Neural progenitor cell (in vitro differentiated cells): ENCODE data around the gene BRSK2. TPM values are rescaled to one million over a fixed set of nuclear protein-coding genes. Genes with fewer than 3 reads are reported as not detected.

Experiments used
- DNase-seq: peaks from one replicate; pipeline ENCODE4 v3.0.0-alpha.2; 2016; ENCODE audit warnings: low spot score
- H2AFZ ChIP-seq: fragments of 200-600 bp; sonication (generic); replicated peaks from 2 replicates; pipeline ENCODE4 v1.6.1; 2016; ENCODE audit warnings: antibody characterized with exemption
- H3F3A ChIP-seq: fragments of 200-600 bp; sonication (generic); 2 replicates; pipeline ENCODE4 v1.6.1; 2016; ENCODE audit warnings: antibody characterized with exemption, low read depth
- H3K27ac ChIP-seq: fragments of 200-600 bp; sonication (generic); 2 replicates; pipeline ENCODE4 v1.5.1; 2016; ENCODE audit warnings: mild to moderate bottlenecking
- H3K27me3 ChIP-seq: fragments of 200-600 bp; sonication (generic); 2 replicates; pipeline ENCODE4 v1.6.1; 2016; ENCODE audit warnings: mild to moderate bottlenecking, moderate library complexity
- H3K36me3 ChIP-seq: fragments of 200-600 bp; sonication (generic); 2 replicates; pipeline ENCODE4 v1.5.1; 2016
- H3K4me1 ChIP-seq: fragments of 200-600 bp; sonication (generic); 2 replicates; pipeline ENCODE4 v1.6.1; 2016; ENCODE audit warnings: mixed run types
- H3K4me2 ChIP-seq: fragments of 200-600 bp; sonication (generic); 2 replicates; pipeline ENCODE4 v1.6.1; 2016
- H3K4me3 ChIP-seq: fragments of 200-600 bp; sonication (generic); 2 replicates; pipeline ENCODE4 v1.5.1; 2016
- H3K79me2 ChIP-seq: fragments of 200-600 bp; sonication (generic); 2 replicates; pipeline ENCODE4 v1.6.1; 2016; ENCODE audit warnings: low read depth
- H3K9ac ChIP-seq: fragments of 200-600 bp; sonication (generic); 2 replicates; pipeline ENCODE4 v1.6.1; 2016
- H3K9me3 ChIP-seq: fragments of 200-600 bp; sonication (generic); 2 replicates; pipeline ENCODE4 v1.5.1; 2016; ENCODE audit warnings: low read depth
- H4K20me1 ChIP-seq: fragments of 200-600 bp; sonication (generic); 2 replicates; pipeline ENCODE4 v1.6.1; 2016; ENCODE audit warnings: low read depth
- H3K27ac Mint-ChIP-seq: 3 replicates; pipeline ENCODE4 v1.8.0; 2021; ENCODE audit warnings: mixed read lengths
- H3K27me3 Mint-ChIP-seq: 2 replicates; pipeline ENCODE4 v1.8.0; 2022; ENCODE audit warnings: low read depth, mild to moderate bottlenecking, inconsistent platforms, moderate library complexity, mixed read lengths; ENCODE audit not compliant: insufficient read depth
- H3K36me3 Mint-ChIP-seq: 3 replicates; pipeline ENCODE4 v1.8.0; 2021; ENCODE audit warnings: mixed read lengths
- H3K4me1 Mint-ChIP-seq: 3 replicates; pipeline ENCODE4 v1.8.0; 2021; ENCODE audit warnings: mixed read lengths
- H3K4me3 Mint-ChIP-seq: 3 replicates; pipeline ENCODE4 v1.8.0; 2021; ENCODE audit warnings: mild to moderate bottlenecking, moderate library complexity, mixed read lengths
- H3K9me3 Mint-ChIP-seq: 3 replicates; pipeline ENCODE4 v1.8.0; 2020; ENCODE audit warnings: mixed read lengths
- EZH2 ChIP-seq: fragments of 200-600 bp; sonication (generic); IDR thresholded peaks from 2 replicates; pipeline ENCODE4 v1.6.1; 2017; ENCODE audit warnings: antibody characterized with exemption, mild to moderate bottlenecking, moderate library complexity
- EZH2phosphoT487 ChIP-seq: fragments of 200-600 bp; sonication (generic); IDR thresholded peaks from 2 replicates; pipeline ENCODE4 v1.6.1; 2017; ENCODE audit warnings: antibody characterized with exemption
- total RNA-seq: library from RNA; depleted of rRNA; stranded (reverse); fragments of >200 nt; gene quantifications from 2 replicates; pipeline ENCODE4 v1.2.3, GENCODE V29; 2015; ENCODE audit warnings: low replicate concordance
- TF ChIP-seq, protein P1 (sequence below): fragments of 200-600 bp; sonication (generic); IDR thresholded peaks from 2 replicates; pipeline ENCODE4 v1.5.1; 2017; ENCODE audit warnings: antibody characterized with exemption, mild to moderate bottlenecking

BRSK2 gene
- total RNA-seq, 1 donor from 2014 or later = 8.2 TPM

DNA sequence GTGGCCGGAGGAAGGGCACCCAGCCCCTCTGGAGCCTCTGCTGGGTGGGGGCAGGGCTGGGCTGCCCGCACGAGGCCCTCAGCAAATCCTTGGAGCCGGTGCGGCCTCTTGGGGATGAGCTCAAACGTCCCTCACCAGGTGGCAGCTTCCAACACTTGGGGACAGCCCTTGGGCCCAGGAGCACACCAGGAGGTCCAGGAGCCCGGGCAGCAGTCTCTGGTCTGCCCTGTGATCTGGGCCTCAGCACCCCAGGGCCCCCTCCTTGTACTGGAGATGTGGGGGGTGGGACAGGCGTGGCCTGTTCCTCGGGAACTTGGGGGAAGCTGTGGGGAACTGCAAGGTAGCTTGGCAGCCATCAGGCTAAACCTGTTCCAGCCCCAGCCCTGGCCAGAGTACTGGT lies 56.9 kb downstream of the BRSK2 start:
- H3F3A ChIP-seq = no peaks in the 10 kb centered on the region
- H3K4me2 ChIP-seq = no peak overlapping the region
- no peaks in the 10 kb centered on the region for H3K36me3 ChIP-seq
- H3K27ac ChIP-seq = no peak overlapping the region
- no peak overlapping the region for H3K27ac Mint-ChIP-seq
- no peaks in the 10 kb centered on the region for H3K36me3 Mint-ChIP-seq
- H3K9me3 Mint-ChIP-seq = no peaks in the 10 kb centered on the region
- no peak overlapping the region for H2AFZ ChIP-seq
- no peak overlapping the region for H3K4me3 ChIP-seq
- H3K27me3 Mint-ChIP-seq = no peaks in the 10 kb centered on the region
- no peak overlapping the region for H3K9ac ChIP-seq
- no peaks in the 10 kb centered on the region for H3K27me3 ChIP-seq
- peaks cover 4% of the 10 kb centered on the region for H3K4me1 ChIP-seq
- H3K79me2 ChIP-seq = no peaks in the 10 kb centered on the region
- no peak for DNase-seq
- no peak overlapping the region for H3K4me3 Mint-ChIP-seq
- H4K20me1 ChIP-seq = peaks cover 8% of the 10 kb centered on the region
- H3K4me1 Mint-ChIP-seq = no peaks in the 10 kb centered on the region
- H3K9me3 ChIP-seq = no peaks in the 10 kb centered on the region
- TF ChIP-seq EZH2 (no peak), EZH2phosphoT487 (no peak)
- TF ChIP-seq, protein P1, sequence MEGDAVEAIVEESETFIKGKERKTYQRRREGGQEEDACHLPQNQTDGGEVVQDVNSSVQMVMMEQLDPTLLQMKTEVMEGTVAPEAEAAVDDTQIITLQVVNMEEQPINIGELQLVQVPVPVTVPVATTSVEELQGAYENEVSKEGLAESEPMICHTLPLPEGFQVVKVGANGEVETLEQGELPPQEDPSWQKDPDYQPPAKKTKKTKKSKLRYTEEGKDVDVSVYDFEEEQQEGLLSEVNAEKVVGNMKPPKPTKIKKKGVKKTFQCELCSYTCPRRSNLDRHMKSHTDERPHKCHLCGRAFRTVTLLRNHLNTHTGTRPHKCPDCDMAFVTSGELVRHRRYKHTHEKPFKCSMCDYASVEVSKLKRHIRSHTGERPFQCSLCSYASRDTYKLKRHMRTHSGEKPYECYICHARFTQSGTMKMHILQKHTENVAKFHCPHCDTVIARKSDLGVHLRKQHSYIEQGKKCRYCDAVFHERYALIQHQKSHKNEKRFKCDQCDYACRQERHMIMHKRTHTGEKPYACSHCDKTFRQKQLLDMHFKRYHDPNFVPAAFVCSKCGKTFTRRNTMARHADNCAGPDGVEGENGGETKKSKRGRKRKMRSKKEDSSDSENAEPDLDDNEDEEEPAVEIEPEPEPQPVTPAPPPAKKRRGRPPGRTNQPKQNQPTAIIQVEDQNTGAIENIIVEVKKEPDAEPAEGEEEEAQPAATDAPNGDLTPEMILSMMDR = no peak

DNA sequence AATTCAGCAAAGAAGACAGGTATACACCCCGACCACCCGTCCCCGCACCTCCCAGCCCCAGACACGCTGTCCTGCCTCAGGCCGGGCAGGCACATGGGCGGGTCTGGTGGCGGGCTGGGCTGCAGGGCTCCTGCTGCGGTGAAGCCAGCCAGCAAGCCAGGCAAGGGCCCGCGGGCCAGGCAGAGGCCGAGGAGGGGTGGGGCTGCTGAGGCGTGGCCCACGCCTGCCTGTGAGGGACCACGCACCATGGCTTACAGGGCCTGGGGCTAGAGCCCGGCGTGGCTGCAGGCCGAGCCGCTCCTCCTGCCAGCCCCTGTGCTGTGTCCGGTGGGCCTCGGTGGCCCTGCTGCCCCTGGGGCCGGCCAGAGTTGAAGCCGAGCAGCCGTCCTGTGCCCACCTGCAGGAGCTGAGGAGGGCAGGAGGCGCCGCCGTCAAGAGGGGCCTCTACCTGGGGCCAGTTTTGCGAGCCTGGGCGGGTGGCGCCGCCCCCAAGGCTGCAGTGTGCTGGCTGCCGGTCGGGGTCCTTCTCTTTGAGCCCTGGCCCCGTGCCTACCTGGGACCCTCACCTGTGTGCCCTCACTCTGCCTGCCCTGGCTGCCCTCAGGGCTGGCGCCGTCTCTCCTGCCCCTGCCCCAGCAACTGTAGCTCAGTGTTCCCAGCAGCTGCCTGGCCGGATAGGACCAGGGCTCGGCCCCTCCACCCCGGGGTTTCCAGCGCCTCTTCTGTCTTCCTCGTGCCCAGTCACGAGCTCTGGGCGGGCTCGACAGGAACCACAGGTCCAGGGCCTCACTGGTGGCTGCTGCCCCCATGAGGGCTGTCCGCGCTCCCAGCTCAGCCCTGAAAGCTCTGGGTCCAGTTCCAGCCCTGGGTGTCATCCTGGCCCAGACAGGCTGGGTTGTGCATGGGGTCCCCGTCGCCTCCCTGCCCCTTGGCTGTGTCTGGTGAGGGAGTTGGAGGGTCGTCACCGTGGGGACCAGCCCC lies 58.4 kb downstream of the BRSK2 start:
- H3K27ac ChIP-seq = no peak overlapping the region

DNA sequence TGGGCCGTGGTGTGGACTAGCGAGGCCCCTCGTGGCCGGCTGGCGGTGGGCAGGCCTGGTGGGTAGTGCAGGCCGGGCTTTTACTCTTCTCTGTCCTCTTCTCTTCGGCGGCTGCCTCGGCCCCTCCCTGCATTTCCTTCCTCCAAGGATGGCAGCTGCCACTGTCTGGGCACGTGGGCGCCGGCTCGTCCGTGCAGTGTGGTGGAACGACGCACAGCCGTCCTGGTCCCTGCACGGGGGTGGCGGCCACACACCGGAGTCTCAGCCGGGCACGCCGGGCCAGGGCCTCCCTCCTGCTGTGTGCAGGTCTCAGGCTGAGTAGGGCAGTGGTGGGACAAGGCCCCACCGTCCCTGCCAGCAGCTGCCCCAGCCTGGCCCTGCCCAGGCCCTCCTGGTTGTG lies 59.1 kb downstream of the BRSK2 start:
- no peak for DNase-seq
- peaks cover 4% of the 10 kb centered on the region for H3K4me1 ChIP-seq
- no peak overlapping the region for H3K27ac Mint-ChIP-seq
- no peak overlapping the region for H3K4me2 ChIP-seq
- no peaks in the 10 kb centered on the region for H3K36me3 Mint-ChIP-seq
- no peak overlapping the region for H3K4me3 ChIP-seq
- no peaks in the 10 kb centered on the region for H3F3A ChIP-seq
- peaks cover 13% of the 10 kb centered on the region for H4K20me1 ChIP-seq
- H3K27me3 Mint-ChIP-seq = no peaks in the 10 kb centered on the region
- no peak overlapping the region for H3K4me3 Mint-ChIP-seq
- H3K79me2 ChIP-seq = no peaks in the 10 kb centered on the region
- no peak overlapping the region for H3K27ac ChIP-seq
- no peak overlapping the region for H3K9ac ChIP-seq
- no peaks in the 10 kb centered on the region for H3K9me3 ChIP-seq
- H3K36me3 ChIP-seq = no peaks in the 10 kb centered on the region
- H3K27me3 ChIP-seq = no peaks in the 10 kb centered on the region
- no peak overlapping the region for H2AFZ ChIP-seq
- no peaks in the 10 kb centered on the region for H3K4me1 Mint-ChIP-seq
- TF ChIP-seq EZH2 = no peak
- TF ChIP-seq, protein P1 = no peak
- no peak for TF ChIP-seq EZH2phosphoT487
- H3K9me3 Mint-ChIP-seq = no peaks in the 10 kb centered on the region

More for the DNA sequence above, 58.4 kb downstream of the BRSK2 start:
- no peak for TF ChIP-seq EZH2
- TF ChIP-seq, protein P1 = no peak
- no peak overlapping the region for H3K4me3 ChIP-seq
- no peaks in the 10 kb centered on the region for H3K36me3 Mint-ChIP-seq
- no peak overlapping the region for H3K9ac ChIP-seq
- DNase-seq = no peak
- no peaks in the 10 kb centered on the region for H3K9me3 Mint-ChIP-seq
- H4K20me1 ChIP-seq = peaks cover 13% of the 10 kb centered on the region
- H3K27ac Mint-ChIP-seq = no peak overlapping the region
- H2AFZ ChIP-seq = no peak overlapping the region
- H3K4me2 ChIP-seq = no peak overlapping the region
- H3K79me2 ChIP-seq = no peaks in the 10 kb centered on the region
- H3K4me1 Mint-ChIP-seq = no peaks in the 10 kb centered on the region
- H3K36me3 ChIP-seq = no peaks in the 10 kb centered on the region
- peaks cover 4% of the 10 kb centered on the region for H3K4me1 ChIP-seq
- H3K27me3 ChIP-seq = no peaks in the 10 kb centered on the region
- no peaks in the 10 kb centered on the region for H3K9me3 ChIP-seq
- no peak overlapping the region for H3K4me3 Mint-ChIP-seq
- no peaks in the 10 kb centered on the region for H3F3A ChIP-seq
- H3K27me3 Mint-ChIP-seq = no peaks in the 10 kb centered on the region
